ENCODE measurements around the gene MDFI. TPM values are rescaled to one million over a fixed set of nuclear protein-coding genes. Genes with fewer than 3 reads are reported as not detected.

The MDFI gene
- total RNA-seq, 1 experiment from 2014 or later: 19.4 TPM

- Histone ChIP-seq H3K4me2 (no peak overlapping the region), H3K27ac (no peak overlapping the region), H3K9me2 (ENCODE audit: insufficient read depth) (no peaks in the 10 kb centered on the region), H3K4me3 (no peak overlapping the region), H3K4me1 (replicated peaks; ENCODE audit: insufficient read depth) (peaks cover 22% of the 10 kb centered on the region), H3K9me3 (ENCODE audit: insufficient read depth, low read depth) (peaks cover 6% of the 10 kb centered on the region), H3F3A (ENCODE audit: insufficient read depth, low read depth) (peaks cover 6% of the 10 kb centered on the region; the same call in 1 of the 2 replicates), H2AFZ (no peak overlapping the region), H3K27me3 (ENCODE audit: insufficient read depth, low read depth) (no peaks in the 10 kb centered on the region), H4K20me1 (ENCODE audit: insufficient read depth) (no peaks in the 10 kb centered on the region), H3K79me2 (ENCODE audit: low read depth) (no peaks in the 10 kb centered on the region), H3K36me3 (ENCODE audit: low read depth) (no peaks in the 10 kb centered on the region)
- TF ChIP-seq EZH2 (IDR thresholded peaks at IDR 0.05; ENCODE audit: low read depth) (no peak), CTCF (conservative IDR thresholded peaks at IDR 0.05) (no peak)
- intact Hi-C loops (cut with micrococcal nuclease; ENCODE audit: unreplicated experiment): no loop called here
- BruUV-seq (replicated peaks): no TSS peak
- ChIA-PET CTCF (no interaction called here), POLR2A (ENCODE audit: unreplicated experiment) (no interaction called here)
- no peak for DNase-seq
Observed at GRCh38 chr6:41624621-41625380, 13.5 kb upstream of the MDFI start.

GRCh38 chr6:41625442-41625841 lies 12.8 kb upstream of the MDFI start:
- no peaks in the 10 kb centered on the region for H3K79me2 ChIP-seq (ENCODE audit: low read depth)
- H3K4me1 ChIP-seq (replicated peaks; ENCODE audit: insufficient read depth): peaks cover 22% of the 10 kb centered on the region
- no TSS peak for BruUV-seq (replicated peaks)
- ChIA-PET CTCF (no interaction called here), POLR2A (ENCODE audit: unreplicated experiment) (no interaction called here)
- H2AFZ ChIP-seq: no peak overlapping the region
- H3K9me2 ChIP-seq (ENCODE audit: insufficient read depth): no peaks in the 10 kb centered on the region
- TF ChIP-seq CTCF (conservative IDR thresholded peaks at IDR 0.05) (no peak), EZH2 (IDR thresholded peaks at IDR 0.05; ENCODE audit: low read depth) (no peak)
- intact Hi-C loops (cut with micrococcal nuclease; ENCODE audit: unreplicated experiment): no loop called here
- no peak overlapping the region for H3K27ac ChIP-seq
- H3K4me2 ChIP-seq: no peak overlapping the region
- DNase-seq: peak in 1 of 2 experiments; percentile 45
- no peaks in the 10 kb centered on the region for H4K20me1 ChIP-seq (ENCODE audit: insufficient read depth)
- no peaks in the 10 kb centered on the region for H3K27me3 ChIP-seq (ENCODE audit: insufficient read depth, low read depth)
- H3K9me3 ChIP-seq (ENCODE audit: insufficient read depth, low read depth): peaks cover 6% of the 10 kb centered on the region; the same call in 1 of the 2 replicates
- H3F3A ChIP-seq (ENCODE audit: insufficient read depth, low read depth): peaks cover 6% of the 10 kb centered on the region; the same call in 1 of the 2 replicates
- no peak overlapping the region for H3K4me3 ChIP-seq
- no peaks in the 10 kb centered on the region for H3K36me3 ChIP-seq (ENCODE audit: low read depth)

GRCh38 chr6:41626022-41626421 lies 12.2 kb upstream of the MDFI start:
- Histone ChIP-seq H4K20me1 (ENCODE audit: insufficient read depth) (no peaks in the 10 kb centered on the region), H3K27ac (no peak overlapping the region), H3K79me2 (ENCODE audit: low read depth) (no peaks in the 10 kb centered on the region), H3K4me2 (no peak overlapping the region), H3K4me3 (no peak overlapping the region), H3K9me3 (ENCODE audit: insufficient read depth, low read depth) (peaks cover 6% of the 10 kb centered on the region; the same call in 1 of the 2 replicates), H3K4me1 (replicated peaks; ENCODE audit: insufficient read depth) (peaks cover 22% of the 10 kb centered on the region), H3F3A (ENCODE audit: insufficient read depth, low read depth) (peaks cover 6% of the 10 kb centered on the region; the same call in 1 of the 2 replicates), H3K27me3 (ENCODE audit: insufficient read depth, low read depth) (no peaks in the 10 kb centered on the region), H3K9me2 (ENCODE audit: insufficient read depth) (no peaks in the 10 kb centered on the region), H2AFZ (no peak overlapping the region), H3K36me3 (ENCODE audit: low read depth) (no peaks in the 10 kb centered on the region)
- no peak for TF ChIP-seq CTCF (conservative IDR thresholded peaks at IDR 0.05)
- TF ChIP-seq EZH2 (IDR thresholded peaks at IDR 0.05; ENCODE audit: low read depth): no peak
- POLR2A ChIA-PET (ENCODE audit: unreplicated experiment): no interaction called here
- no TSS peak for BruUV-seq (replicated peaks)
- DNase-seq: no peak
- intact Hi-C loops (cut with micrococcal nuclease; ENCODE audit: unreplicated experiment): no loop called here
- CTCF ChIA-PET: no interaction called here

All from PC-9 (cell line).